RKO (cell line): Measurements from ENCODE around the gene FRAT2.
"Not testable (repeated sequence)": the region's sequence is repeated elsewhere in the genome, so short reads cannot be mapped to it uniquely, and the experiment has no call there.

ENCODE experiments used
- DNase-seq: peaks from one replicate; pipeline ENCODE4 v3.0.0-alpha.2; 2016; ENCODE audit warnings: low spot score

The FRAT2 gene

DNA sequence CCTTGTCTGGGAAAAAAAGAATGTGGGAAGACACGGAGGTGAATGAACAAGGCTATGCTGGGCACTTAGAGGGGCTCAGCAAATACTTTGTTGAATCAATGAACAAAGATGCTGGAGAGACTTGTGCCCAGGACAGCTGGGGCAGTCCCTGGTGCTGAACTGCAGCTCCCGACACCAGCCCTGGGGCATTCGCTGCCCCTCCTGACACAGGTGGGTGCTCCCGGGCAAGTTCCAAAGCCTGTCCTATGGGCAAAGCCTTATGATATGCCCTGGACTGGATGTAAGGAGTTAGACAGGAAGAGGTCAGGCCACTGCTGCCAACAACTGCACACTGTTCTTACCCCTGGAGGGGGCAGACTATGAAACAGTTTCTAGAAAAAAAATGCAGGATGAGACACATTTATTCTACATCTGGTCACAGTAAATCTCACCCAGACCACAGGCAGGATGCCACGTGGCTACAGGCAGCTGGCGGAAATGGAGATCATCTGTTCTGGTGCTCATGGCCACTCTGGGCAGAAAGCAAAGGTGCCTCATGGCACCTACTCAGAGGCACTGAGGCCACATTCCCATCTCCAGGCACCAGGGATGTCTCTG lies 21.9 kb upstream of the FRAT2 start:
- no peak for DNase-seq

DNA sequence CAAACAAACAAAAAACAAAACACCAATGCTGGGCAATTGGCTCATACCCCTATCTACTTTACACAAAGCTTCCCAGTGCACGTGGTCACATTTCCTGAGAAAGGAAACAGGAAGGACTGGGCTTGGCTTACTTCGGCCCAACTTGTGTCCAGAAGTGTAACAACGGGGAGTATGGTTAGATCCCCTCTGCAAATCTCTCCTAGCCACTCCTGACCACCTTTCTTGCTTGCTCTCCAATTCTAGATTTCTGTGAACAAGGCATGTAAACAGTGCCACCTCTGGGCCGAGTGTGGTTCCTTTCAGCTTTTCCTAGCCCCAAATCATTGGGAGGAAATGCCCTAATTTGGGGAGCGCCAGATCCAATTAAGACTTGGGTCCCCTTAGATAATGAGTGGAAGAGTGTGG lies 21.0 kb upstream of the FRAT2 start:
- peak; percentile 22 for DNase-seq

- DNase-seq = no peak
These were observed 19.4 kb upstream of the FRAT2 start for GRCh38 chr10:97353945-97354344.

DNA sequence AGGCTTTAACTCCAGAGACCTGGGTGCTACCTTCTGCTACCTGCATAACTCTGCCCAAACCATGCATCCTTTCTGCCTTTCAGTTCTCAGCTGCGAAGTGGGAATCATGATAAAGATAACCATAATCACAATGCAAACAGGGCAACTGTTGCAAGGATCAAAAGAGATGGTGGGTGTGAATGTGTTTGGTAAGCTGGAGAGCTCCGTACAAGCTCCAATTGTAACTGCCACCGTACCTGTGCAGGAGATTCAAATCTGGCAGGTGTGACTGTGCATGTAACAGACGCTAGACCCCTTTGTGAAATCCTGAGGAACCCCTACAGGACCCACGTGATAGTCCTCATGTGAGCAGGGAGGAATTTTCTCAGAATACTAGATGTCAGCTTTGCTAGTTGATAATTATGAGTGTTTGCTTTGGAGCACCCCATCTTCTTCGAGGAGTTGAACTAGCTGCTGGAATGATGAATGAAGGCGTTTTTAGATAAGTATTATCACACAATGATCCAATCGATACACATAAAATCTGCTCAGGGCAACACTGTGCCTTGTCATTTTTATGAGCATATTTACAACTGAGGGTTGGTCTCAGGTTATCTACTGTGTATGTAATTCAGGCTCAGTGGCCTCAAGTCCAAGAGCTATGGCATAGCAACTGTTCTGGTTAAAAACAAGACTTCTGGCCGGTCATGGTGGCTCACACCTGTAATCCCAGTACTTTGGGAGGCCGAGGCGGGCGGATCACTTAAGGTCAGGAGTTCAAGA lies 15.4 kb upstream of the FRAT2 start:
- no peak for DNase-seq

DNA sequence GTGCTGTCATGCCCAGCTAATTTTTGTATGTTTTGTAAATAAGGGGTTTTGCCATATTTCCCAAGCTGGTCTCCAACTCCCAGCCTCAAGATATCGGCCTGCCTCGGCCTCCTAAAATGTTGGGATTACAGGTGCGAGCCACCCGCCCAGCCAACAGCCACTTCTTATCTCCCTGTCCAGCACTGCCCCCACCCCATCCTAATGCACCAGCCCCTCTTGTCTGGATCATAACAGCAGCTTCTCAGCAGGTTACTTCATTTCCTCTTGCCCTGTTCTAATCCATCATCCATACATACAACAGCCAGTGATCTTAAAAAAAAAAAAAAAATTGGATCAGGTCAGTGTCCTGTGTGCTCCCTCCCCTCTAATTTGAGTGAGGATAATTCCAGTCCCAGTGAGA lies 12.8 kb upstream of the FRAT2 start:
- no peak for DNase-seq

DNA sequence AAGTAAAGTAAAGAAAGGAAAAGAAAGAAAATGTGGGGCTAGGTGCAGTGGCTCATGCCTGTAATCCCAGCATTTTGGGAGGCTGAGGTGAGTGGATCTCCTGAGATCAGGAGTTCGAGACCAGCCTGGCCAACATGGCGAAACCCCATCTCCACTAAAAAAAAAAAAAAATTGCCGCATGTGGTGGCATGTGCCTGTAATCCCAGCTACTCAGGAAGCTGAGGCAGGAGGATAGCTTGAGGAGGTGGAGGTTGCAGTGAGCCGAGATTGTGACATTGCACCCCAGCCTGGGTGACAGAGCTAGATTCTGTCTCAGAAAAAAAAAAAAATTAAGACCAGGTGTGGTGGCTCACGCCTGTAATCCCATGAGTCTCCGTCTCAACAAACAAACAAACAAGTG lies 9.1 kb upstream of the FRAT2 start:
- not testable (repeated sequence) for DNase-seq

DNA sequence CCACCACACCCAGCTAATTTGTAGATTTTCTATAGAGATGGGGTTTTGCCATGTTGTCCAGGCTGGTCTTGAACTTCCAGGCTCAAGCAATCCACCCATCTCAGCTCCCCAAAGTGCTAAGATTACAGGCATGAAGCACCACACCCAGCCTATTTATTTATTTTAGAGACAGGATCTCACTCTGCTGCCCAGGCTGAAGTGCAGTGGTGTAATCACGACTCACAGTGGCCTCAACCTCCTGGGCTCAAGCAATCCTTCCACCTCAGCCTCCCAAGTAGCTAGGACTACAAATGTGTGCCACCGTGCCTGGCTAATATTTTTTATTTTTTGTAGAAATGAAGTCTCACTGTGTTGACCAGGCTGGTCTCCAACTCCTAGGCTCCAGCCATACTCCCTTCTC lies 6.9 kb upstream of the FRAT2 start:
- no peak for DNase-seq

- DNase-seq = no peak
These were observed 3.5 kb upstream of the FRAT2 start for GRCh38 chr10:97338041-97338440.

DNA sequence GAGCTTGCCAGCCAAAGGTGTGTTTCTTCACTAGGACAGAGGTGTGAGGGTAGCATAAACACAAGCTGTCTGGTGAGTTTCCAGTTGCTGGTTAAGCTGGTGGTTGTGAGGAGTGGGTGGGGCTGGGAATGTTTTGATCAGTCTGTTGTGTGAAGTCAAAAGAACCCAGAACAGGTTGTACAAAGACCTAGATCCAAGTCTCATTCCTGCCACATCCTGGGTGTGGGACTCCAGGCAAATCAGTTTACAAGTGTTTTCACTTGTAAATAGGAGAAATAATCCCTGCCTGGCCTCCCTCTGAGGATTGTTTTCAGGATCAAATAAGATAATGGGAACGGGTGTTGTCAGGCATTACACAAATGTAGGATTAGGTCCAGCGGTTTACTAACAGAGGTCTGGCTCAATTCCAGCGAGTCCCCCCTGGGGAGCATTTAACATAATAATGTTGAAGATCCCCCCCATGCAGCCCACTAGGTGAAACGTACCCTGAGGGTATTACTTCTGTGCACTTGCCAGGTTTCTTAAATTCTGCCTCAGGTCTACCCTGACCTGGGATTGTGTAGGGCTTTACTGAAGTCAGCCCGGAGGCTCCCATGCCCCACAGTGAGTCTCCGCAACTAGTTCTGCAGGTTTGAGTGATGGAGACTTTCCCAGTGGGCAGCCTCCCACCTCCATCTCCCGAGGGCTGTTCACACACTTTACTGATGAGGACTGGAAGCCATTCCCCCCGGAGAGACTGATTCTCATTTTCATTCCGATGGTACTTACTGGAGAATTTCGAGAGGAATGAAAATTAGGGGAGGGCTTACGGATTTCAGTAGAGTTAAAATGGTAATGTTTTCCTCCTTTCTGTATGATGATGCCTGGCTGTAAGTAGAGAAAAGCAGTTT lies 2.7 kb upstream of the FRAT2 start:
- no peak for DNase-seq

DNA sequence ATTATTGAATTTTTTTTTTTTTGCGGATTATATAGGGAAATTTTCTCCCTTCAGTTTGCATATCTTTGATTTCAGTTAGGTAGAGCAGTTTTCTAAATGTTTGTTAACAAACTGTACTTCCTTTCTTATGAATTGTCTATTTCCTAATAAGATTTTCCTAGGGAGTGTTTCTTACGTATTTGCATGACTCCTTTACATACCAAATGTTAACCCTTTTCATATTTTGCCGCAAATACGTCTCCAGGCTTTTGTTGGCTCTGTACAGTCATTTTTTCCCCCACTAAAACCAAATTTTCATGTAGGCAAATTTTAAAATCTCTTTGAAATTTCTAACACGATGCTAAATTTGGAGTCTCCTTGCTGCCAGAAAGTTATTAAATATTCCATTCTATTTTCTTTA lies 1.9 kb upstream of the FRAT2 start:
- no peak for DNase-seq

DNA sequence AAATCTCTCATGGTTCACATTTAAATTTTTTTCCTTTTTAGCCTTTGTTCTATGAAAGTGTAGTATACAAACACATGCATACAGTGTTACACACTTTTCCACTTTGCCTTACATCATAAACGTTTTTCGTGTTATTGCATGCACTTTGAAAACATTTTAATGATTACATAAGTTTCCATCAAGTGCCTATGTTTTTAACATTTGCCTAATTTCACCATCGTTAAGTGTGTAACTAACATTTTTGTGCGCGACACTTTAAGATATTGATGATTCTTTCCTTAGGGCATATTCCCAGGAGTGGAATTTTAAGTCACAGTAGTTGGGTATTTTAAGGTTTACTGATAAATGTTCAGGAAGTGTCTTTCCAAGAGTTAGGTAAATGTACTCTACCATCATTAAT lies 1.5 kb upstream of the FRAT2 start:
- DNase-seq = no peak

DNA sequence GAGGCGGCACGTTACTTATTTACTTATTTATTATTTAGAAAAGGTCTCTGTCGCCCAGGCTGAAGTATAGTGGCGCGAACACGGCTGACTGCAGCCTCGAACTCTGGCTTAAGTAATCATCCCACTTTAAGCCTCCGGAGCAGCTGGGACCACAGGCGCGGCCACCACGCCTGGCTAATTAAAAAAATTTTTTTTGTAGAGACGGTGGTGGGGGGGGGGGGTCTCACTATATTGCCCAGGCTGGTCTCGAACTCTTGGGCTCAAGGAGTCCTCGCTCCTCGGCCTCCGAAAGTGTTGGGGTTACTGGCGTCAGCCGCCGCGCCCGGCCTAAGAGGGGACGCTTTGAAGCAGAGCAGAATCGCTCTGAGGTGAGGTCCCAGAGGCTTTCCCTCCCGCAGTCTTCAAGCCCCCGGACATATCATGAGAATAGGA lies 675 bp upstream of the FRAT2 start:
- DNase-seq = no peak

DNA sequence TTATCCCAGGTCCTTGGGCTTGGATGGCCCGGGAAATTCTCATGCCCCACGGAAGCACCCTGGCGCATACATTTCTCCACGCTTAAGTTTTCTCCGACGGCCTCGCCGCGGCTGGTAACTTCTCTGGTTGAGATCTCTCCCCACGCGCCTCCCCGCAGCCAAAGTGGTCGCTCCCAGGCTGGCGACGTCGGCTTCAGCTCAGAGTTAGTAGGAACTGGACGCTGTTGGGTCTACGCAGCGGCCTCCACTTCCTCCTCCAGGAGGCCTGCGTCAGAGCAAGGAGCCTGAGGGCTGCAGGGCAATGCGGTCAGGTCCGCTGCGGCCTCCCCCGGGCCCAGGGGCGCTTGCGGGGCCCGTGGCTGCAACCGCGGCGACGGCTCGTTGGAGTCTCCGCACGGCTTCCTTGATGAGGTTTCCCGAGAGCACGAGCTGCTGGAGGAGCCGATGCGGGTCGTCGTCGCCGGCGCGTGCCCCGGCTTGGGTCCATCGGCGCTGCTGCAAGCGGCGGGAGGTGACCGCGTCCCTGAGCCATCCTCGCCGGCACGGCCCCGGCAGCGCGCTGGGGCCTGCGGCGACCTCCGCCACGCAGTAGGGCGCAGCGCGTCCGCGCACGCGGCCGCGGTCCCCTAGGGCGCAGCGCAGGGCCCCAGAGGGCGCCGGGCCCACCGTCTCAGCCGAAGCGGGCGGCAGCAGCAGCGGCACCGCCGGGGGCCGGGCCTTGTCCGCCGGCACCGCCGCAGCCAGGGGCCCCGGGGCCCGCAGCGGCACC lies 744 bp downstream of the FRAT2 start:
- DNase-seq = peak; percentile 79

DNA sequence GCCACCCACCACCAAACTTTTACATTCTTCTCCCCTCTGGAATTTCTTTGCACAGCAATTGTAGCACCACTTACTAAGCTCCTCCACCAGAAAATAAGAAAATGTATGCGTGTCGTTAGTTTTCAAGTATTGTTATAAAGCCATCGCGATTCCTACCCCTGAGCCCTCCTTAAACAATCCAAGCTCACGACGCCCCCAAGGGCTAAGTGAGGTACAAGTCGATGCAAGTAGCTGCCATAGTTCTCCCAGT lies 1.3 kb downstream of the FRAT2 start:
- DNase-seq = peak; percentile 76

DNA sequence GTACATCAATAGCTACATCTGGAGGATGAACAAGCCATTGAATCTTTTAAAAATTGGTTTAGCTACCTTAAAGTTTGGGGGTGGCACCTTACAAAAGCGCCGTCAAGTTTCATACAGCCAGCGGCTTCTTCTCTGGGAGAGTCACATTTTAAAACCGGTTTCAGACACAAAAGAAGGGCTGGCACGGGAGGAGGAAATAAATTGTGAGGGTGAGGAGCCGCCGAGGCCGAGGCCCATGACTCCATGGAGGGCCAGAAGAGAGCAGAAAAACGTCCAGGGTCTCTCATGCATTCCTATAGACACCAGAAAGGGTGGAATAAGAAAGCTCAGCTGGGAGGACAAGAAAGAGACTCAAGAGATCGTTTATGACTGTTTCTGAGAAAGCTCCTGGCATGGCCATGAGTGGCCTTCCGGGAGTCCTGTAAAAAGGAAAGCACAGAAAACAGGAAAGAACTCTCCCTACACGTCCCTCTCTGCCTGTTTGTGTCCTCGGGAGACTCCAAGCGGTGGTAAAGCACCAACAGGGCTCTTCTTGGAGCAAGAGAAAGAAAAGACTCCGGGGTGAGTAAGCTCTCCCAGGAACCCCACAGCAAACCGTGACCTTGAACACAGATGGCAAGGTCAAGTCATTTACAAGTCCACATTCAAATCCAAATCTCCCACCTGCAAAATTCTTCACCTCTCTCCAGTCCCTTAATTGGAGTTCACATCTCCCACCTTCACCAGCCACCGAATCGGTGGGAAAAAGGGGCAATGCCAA lies 1.8 kb downstream of the FRAT2 start:
- DNase-seq = peak; percentile 92

- no peak for DNase-seq
These were observed 3.3 kb downstream of the FRAT2 start for GRCh38 chr10:97331153-97331703.

- DNase-seq = no peak
These were observed 4.8 kb downstream of the FRAT2 start for GRCh38 chr10:97329766-97330165.

GRCh38 chr10:97328646-97329453 lies 5.7 kb downstream of the FRAT2 start:
- no peak for DNase-seq

DNA sequence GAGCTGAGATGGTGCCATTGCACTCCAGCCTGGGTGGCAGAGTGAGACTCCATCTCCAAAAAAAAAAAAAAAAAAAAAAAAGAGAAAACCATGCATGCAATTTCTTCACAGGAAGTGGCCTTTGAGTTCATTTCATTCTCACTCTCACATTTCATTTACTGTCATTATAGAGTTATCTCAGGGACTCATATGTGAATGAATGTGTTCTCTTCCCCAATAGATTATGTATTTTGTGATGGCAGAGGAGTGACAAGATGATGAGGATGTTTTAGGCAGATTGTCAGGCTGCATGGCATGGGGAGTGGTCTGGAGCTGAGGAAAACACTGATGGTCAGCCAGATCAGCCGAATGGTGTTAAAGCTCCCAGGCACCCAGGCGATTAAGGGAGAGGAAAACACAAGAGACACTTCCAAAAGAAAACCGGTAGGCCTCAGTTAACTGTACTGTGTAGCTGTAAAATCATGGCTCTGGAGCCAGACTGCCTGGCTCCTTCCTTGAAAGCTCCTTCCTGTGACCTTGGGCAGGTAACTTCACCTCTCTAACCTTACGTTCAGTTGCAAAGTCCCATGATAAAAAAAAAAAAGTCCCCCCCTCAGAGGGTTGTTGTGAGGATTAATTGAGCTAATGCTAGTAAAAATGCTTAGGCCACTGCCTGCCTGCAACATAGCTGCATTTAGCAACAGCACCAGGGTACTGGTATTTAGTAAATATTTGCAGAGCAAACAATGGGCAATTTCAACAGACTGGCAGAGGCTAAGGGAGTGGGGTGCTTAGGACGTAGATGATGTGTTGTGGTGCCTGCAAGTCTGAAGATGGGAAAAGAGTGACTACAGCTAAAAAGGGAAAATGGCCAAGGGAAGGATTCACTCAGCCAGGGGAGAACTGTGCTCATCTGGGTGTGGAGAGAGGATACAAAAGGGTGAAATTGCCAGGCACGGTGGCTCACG lies 6.9 kb downstream of the FRAT2 start:
- DNase-seq = no peak
